ENCODE data around the gene CFAP54. TPM values are rescaled to one million over a fixed set of nuclear protein-coding genes. Genes with fewer than 3 reads are reported as not detected.
A peak's percentile ranks its signal among the peaks of the same experiment; 100 is the strongest.

CFAP54 gene
- total RNA-seq, 1 donor from 2014 or later, result 8.9 TPM

DNA sequence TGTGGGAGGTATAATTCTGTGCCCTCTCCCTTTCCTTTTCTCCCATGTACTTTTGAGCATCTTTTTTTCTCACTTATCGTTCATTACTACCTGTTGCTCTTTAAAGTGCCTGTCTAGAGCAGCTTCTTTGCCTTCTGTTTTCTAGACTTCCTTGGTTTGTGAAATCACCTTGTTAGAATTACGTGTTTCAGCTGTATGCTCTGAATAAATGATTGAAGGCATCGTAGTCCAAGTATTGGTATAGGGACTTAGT lies 419.0 kb downstream of the CFAP54 start:
- H3K9me3 Mint-ChIP-seq, result no peaks in the 10 kb centered on the region
- peaks cover 14% of the 10 kb centered on the region for H3K36me3 Mint-ChIP-seq
- no peak for DNase-seq (ENCODE audit: extremely low spot score, unreplicated experiment)
- no peaks in the 10 kb centered on the region for H3K27me3 Mint-ChIP-seq
- peak overlapping the region; percentile 98 for H3K4me3 Mint-ChIP-seq
- TF ChIP-seq, protein P1, sequence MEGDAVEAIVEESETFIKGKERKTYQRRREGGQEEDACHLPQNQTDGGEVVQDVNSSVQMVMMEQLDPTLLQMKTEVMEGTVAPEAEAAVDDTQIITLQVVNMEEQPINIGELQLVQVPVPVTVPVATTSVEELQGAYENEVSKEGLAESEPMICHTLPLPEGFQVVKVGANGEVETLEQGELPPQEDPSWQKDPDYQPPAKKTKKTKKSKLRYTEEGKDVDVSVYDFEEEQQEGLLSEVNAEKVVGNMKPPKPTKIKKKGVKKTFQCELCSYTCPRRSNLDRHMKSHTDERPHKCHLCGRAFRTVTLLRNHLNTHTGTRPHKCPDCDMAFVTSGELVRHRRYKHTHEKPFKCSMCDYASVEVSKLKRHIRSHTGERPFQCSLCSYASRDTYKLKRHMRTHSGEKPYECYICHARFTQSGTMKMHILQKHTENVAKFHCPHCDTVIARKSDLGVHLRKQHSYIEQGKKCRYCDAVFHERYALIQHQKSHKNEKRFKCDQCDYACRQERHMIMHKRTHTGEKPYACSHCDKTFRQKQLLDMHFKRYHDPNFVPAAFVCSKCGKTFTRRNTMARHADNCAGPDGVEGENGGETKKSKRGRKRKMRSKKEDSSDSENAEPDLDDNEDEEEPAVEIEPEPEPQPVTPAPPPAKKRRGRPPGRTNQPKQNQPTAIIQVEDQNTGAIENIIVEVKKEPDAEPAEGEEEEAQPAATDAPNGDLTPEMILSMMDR (conservative IDR thresholded peaks at IDR 0.05), result no peak
- peaks cover 36% of the 10 kb centered on the region for H3K4me1 Mint-ChIP-seq (ENCODE audit: unreplicated experiment)
- H3K27ac Mint-ChIP-seq, result peak overlapping the region; percentile 97

DNA sequence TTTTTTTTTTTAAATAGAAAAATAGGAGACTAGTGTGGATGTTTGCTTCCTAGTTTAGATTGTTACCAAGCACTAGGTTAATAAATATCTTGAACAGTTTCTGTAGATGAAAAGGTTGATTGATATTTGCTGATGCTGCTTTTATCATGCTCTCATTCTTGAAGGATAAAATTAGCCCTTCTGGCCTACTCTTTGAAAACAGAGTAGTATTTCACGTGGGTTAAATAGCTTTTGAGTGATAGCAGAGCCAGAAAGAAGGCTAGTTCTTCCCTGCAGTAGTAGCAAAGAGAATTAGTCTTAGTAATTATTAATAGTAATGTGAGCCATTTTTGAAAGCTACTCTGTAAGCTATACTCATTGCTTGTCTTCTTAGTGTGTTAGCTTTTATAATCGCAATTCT lies 422.9 kb downstream of the CFAP54 start:
- H3K27me3 Mint-ChIP-seq, result no peaks in the 10 kb centered on the region
- DNase-seq (ENCODE audit: extremely low spot score, unreplicated experiment), result no peak
- peaks cover 38% of the 10 kb centered on the region for H3K36me3 Mint-ChIP-seq
- H3K9me3 Mint-ChIP-seq, result peaks cover 7% of the 10 kb centered on the region
- TF ChIP-seq, protein P1 (conservative IDR thresholded peaks at IDR 0.05), result no peak
- peaks cover 36% of the 10 kb centered on the region for H3K4me1 Mint-ChIP-seq (ENCODE audit: unreplicated experiment)
- no peak overlapping the region for H3K27ac Mint-ChIP-seq
- H3K4me3 Mint-ChIP-seq, result no peak overlapping the region

DNA sequence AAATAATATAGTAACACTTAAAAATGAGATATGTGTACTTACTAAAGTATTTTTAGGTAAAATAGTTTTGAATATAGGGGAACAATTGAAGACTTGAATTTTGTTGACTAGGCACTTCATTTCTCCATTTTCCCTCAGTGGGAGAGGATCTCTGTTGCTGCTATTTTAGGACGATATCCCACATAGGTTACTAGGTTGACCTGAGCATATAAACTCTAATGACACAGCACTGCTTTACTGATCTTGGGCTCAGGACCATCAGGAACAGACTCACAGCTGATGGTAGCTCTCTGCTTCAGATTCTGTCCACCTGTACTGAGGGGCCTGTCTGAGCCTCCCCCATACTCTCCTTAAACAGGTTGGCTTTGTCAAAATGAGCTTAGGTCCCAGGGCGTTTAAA lies 423.6 kb downstream of the CFAP54 start:
- peaks cover 38% of the 10 kb centered on the region for H3K36me3 Mint-ChIP-seq
- TF ChIP-seq, protein P1 (conservative IDR thresholded peaks at IDR 0.05), result no peak
- no peak overlapping the region for H3K4me3 Mint-ChIP-seq
- peaks cover 7% of the 10 kb centered on the region for H3K9me3 Mint-ChIP-seq
- H3K4me1 Mint-ChIP-seq (ENCODE audit: unreplicated experiment), result peaks cover 31% of the 10 kb centered on the region
- no peak for DNase-seq (ENCODE audit: extremely low spot score, unreplicated experiment)
- no peak overlapping the region for H3K27ac Mint-ChIP-seq
- H3K27me3 Mint-ChIP-seq, result no peaks in the 10 kb centered on the region

DNA sequence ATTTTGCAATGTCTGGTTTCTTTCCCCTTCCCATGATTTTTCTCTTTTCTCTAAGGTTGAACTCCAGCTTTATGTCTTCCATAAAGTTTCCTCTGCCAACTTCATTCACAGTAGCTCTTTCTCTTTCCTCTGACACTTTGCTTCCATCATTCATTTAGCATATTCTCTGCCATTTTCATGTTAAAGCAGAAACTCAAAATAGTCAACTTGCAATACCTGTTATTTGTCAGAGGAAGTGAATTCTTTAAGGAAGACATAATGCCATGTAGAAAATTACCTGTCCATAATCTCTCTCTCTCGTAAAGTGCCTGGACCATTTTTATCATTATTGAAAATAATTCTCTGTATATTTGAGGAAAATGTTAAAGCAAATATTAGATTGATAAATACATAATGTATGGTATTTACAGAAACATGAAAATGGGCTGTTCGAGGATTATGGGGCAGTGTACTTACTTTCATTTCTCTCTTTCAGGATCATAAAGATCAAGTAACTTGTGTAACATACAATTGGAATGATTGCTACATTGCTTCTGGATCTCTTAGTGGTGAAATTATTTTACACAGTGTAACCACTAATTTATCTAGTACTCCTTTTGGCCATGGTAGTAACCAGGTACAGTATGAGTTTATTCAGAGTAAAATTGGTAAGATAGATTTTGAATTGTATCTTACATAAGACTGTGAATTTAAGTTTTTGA lies 430.3 kb downstream of the CFAP54 start:
- Mint-ChIP-seq H3K4me1 (ENCODE audit: unreplicated experiment) (peaks cover 5% of the 10 kb centered on the region), H3K36me3 (peaks cover 45% of the 10 kb centered on the region), H3K9me3 (peaks cover 11% of the 10 kb centered on the region), H3K4me3 (peak overlapping the region; percentile 35), H3K27me3 (no peaks in the 10 kb centered on the region), H3K27ac (peak overlapping the region; percentile 82)
- TF ChIP-seq, protein P1 (conservative IDR thresholded peaks at IDR 0.05), result no peak
- no peak for DNase-seq (ENCODE audit: extremely low spot score, unreplicated experiment)

Other genes starting within 250 kb of the CFAP54 start
- 16.8 and 25.2 TPM in 2 replicates for gene CDK17, start 89.1 kb upstream of the CFAP54 start, total RNA-seq (ENCODE audit: low replicate concordance)